ENCODE data around the gene PUM2. TPM values are rescaled to one million over a fixed set of nuclear protein-coding genes. Genes with fewer than 3 reads are reported as not detected.

The PUM2 gene
- total RNA-seq, 1 donor from 2014 or later, result 74.2 TPM

DNA sequence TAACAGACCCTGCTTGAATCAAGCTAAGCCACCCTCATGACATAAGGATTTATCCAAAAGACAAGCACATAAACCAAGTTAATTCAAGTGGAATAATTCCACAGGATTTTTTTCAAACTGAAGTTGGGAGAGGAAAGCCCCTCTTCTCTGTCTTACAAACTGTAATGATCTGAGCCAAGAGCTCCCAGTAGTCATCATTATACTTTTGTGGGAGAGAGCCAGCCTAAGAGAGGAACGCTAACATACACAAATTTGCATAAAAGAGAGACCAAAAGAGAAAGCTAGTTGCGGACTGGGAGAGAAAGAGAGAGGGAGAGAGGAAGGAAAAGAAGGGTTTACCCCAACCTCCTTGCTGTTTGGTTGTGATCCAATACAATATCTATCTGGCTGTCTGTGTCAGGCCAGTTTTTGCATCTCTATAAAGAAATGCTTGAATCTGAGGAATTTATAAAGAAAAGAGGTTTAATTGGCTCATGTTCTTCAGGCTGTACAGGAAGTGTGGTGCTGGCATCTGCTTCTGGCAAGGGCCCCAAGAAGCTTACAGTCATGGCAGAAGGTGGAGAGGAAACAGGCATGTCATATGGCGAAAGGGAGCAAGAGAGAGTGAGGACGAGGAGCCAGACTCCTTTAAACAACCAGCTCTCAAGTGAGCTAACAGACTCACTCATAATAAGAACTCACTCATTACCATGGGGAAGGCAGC, 20.8 kb upstream of the PUM2 start:
- DNase-seq (ENCODE audit: low spot score), result peak; percentile 12

DNA sequence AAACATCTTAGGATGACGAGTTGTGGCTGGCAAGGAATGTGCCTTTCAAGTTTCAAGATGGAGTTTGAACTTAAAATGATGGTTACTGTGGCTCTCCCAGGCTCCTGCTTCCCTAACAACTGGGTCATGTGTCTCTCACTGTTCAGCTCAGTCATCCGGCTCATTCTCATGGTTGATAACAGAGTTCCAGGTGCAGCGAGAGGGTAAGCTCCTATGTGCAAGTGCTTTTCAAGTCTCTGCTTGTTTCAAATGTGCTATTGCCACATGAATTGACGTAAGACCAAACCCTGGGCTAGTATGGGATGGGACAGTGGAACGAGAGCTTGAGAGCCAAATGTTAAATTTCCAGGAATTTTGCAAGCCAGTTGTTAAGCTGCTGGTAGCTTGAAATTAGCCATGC, 19.5 kb upstream of the PUM2 start:
- DNase-seq (ENCODE audit: low spot score), result no peak

DNA sequence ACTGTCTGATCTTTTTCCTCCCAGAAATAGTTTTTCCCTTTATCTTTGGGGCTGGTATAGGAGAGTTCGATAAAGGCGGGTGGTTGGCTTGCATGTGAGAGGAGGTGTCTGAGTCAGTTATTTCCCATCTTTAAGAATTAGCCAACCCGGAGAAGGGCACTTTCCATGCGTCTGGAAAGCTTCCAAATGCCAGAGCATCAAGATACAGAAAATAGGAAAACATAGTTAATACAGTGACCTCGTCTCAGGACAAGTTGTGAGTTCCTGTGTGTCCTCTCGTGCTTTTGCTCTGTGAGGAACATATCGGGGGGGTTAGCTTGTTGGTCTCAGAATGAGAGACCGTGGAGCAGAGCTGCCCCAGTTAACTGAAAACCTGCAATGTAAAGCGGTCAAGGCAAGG, 18.7 kb upstream of the PUM2 start:
- DNase-seq (ENCODE audit: low spot score), result peak; percentile 22

DNA sequence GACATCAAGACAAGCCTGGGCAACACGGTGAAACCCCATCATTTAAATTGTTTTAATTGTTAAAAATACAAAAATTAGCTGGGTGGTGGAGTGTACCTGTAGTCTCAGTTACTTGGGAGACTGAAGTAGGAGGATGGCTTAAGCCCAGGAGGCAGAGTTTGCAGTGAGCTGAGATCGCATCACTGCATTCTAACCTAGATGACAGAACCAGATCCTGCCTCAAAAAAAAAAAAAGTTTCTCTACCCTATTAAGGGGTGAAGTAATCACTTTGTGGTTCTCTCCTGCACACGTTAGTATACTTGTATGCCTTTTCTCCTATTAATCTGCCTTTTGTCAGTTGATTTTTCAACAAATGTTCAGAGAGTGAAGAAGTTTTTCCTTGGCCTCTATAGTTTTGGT, 18.1 kb upstream of the PUM2 start:
- DNase-seq (ENCODE audit: low spot score), result peak; percentile 24

DNA sequence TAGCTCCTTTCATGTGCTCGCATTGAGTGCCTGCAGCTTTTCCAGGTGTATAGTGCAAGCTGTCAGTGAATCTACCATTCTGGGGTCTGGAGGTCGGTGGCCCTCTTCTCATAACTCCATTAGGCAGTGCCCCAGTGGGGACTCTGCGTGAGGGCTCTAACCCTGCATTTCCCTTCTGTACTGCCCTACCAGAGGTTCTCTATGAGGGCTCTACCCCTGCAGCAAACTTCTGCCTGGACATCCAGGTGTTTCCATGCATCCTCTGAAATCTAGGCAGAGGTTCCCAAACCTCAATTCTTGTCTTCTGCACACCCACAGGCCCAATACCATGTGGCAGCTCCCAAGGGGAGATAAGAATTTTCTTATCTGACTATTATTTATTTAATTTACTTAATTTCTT, 17.3 kb upstream of the PUM2 start:
- peak; percentile 24 for DNase-seq (ENCODE audit: low spot score)

DNA sequence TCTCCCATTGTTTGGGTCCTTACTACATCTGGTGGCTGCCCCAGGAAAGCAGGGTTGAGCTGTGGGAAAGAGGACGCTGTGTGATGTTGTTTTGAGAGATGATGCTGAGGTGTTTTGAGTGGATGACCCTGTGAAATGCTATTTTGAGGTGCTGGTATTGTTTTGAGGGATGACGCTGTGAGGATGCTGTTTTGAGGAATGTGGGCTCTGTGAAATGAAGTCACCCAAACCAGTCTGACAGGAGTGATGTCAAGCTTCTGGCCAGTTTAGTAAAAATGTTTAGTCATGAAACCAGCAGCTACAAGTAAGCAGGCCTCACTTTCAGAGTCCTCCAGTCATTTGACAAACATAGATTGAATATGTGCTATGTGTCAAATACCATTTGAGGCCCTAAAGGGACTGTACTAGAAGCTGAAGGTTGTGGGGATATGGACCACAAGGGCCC, 16.1 kb upstream of the PUM2 start:
- no peak for DNase-seq (ENCODE audit: low spot score)

DNA sequence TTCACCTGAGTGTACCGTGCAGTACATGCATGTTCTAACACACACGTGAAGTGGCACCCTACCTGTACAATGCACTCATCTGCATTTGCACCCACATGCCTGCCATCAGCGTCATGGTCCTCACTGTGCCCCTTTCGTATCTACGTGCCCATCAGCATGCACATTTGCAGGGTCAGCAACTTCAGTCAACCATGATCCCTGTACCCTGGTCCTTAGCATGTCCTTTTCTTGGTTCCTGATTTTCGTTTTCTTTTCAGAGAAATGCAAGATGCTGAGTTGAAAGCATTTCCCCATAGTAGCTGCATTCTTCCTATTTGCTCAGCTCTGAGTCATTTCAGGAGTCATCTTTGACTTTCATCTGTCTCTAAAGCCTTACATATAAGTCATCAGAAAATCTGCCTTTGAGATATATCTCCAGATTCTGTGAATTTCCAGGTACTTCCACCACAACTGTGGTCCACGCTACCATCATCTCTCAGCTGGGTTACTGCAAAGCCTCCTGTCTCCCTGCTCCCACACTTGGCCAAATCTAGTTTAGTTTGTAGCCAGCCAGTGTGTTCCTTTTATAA, 14.7 kb upstream of the PUM2 start:
- DNase-seq (ENCODE audit: low spot score), result no peak

DNA sequence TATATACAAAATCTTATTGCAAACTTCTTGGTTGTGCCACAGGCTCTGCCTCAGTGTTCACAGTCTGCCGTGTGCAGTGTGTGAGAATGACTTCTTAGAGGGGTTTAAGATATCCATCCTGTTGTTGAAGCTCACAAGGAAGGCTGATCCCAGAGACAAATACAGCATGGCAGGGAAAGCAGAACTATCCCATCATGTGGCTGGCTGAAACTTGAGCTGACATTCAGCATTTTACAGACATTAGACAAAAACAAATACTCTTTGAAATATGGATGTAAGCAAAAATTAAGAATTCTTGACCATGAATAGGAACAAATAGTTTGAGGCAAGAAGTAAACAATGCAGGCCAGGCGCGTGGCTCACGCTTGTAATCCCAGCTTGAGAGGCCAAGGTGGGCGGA, 12.9 kb upstream of the PUM2 start:
- no peak for DNase-seq (ENCODE audit: low spot score)

DNA sequence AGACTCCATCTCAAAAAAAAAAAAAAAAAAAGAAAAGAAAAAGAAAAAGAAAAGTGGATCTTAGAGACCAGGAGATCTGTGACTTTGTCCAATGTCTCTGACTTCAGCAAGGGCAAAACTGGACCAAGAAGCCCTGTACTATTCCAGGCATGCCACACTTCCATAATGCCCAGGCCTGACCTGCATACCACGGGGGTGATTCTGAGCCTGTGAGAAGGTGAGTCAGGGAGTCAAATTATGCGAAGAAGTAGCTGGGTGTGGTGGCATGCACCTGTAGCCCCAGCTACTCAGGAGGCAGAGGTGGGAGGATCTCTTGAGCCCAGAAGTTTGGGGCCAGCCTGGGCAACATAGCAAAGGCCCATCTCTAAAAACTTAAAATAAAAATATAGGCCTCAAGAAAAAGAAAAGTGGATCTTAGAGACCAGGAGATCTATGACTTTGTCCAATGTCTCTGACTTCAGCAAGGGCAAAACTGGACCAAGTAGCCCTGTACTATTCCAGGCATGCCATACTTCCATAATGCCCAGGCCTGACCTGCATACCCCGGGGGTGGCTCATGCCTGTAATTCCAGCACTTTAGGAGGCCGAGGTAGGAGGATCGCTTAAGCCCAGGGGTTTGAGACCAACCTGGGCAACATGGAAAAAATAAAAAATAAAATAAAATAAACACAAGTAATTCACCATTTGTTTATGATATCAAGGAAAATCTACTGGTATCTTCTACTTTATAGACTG, 12.2 kb upstream of the PUM2 start:
- DNase-seq (ENCODE audit: low spot score), result no peak

DNA sequence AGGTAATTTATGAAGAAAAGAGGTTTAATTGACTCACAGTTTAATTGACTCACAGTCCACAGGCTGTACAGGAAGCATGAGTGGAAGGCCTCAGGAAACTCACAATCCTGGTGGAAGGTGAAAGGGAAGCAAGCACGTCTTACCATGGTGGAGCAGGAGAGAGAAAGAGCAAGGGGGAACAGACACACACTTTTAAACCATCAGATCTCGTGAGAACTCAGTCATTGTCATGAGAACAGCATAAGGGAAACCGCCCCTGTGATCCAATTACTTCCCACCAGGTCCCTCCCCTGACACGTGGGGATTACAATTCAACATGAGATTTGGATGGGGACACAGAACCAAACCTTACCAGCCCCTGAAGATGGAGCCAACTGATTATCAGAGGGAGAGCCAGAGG, 11.2 kb upstream of the PUM2 start:
- DNase-seq (ENCODE audit: low spot score), result no peak

DNA sequence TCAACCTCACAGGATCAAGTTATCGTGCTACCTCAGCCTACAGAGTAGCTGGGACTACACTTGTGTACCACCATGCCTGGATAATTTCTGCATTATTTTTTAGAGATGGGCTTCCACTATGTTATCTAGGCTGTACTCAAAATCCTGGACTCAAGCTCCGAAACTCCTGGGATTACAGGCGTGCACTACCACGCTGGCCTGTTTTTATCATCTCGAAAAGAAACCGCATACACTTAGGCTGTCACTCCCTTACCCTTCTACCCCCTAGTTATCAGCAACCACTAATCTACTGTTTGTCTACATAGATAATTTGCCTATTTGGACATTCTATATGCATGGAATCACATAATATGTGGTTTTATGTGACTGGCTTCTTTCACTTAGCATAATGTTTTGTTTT, 8.5 kb upstream of the PUM2 start:
- no peak for DNase-seq (ENCODE audit: low spot score)

DNA sequence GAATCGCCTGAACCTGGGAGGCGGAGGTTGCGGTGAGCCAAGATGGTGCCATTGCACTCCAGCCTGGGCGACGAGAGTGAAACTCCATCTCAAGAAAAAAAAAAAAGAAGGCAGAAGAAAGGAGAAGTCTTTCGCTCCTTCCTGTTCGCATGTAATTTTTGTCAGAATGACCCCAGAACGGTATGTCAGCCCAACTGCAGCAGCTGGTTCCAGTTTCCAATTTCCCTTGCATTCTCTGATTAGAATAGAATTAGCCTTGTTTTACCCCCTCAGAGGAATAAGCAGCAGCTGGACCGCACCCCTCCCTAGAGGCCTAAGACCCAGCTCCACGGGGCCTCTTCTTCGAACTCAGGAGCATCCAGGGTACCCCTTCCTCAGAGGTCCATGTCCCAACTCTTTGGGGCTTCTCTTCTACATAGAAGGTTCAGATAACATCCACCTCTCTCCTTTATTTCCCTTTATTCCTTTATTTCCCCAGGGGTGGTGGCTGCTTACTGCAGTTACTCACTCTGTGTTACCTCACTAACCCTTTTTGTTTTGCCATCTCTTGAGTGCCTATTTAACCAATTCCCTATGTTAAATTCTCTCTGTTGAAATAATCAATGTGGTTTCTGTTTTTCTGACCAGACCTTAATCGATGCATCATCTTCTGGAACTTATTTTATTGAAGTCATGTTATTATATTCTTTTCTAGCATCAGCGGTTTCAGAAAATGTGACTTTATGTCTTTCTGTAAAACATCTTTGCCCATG, 7.2 kb upstream of the PUM2 start:
- DNase-seq (ENCODE audit: low spot score), result no peak

DNA sequence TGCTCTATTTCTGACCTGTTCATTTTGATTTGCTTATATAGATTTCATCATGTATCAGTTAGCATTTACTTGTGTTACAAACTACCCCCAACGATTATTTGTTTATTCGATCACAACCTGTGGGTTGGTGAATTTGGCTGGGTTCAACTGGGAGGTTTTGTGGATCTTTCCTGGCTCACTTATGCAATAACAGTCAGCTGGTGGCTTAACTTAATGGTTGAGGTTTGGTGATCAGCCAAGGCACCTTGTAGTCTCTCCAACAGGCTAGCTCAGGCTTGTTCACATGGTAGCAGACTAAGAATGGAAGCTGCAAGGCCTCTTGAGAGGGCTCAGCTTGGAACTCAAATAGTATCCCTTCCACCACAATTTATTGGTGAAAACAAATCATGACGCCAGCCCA, 5.4 kb upstream of the PUM2 start:
- no peak for DNase-seq (ENCODE audit: low spot score)

DNA sequence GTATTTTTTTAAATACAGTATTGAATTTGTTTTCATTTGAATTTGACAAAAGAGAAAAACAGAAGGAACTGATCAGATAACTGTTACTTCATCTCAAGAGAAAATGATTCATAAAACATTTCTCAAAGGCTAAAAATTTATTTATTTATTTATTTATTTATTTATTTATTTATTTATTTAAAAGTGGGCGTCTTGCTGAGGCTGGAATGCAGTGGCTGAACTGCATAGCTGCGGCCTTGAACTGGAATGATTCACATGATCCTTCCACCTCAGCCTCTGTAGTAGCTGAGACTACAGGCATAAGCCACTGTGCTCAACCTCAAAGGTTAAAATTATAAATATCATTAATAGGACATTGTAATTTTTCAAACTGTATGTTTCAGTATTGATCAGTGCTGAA, 4.5 kb upstream of the PUM2 start:
- no peak for DNase-seq (ENCODE audit: low spot score)

DNA sequence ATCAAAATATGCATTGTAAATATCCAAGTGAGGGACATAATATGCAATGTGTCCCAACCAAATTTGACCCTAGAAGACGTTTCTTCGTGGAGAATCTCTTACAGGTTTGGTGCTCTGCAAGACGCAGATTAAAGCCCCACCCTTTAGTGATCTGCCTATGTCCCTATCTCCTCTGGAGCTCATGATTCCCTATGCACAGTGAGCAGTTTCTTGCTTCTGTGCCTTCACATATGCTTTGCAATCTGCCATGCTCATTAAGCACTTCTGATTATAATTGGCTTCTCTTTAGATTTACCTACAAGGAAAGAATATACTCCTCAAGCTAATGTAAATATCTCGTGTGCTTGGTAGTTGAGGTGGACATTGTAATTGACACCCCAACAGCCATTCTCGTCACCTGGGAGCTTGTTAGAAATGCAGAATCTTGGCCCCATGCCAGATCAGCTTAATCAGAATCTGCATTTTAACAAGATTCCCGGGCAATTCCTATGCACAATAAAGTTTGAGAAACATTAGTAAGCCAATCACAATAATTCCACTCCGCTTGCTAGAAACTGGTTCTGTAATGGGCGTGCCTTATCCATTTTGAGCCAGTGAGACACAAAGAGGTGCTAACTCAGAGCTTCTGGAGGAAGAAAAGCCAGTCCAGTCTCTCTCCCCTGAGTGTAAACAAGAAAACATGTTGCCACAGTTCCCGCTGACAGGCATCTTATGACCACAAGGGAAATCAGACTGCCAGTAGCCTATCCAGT, 2.8 kb upstream of the PUM2 start:
- DNase-seq (ENCODE audit: low spot score), result no peak

DNA sequence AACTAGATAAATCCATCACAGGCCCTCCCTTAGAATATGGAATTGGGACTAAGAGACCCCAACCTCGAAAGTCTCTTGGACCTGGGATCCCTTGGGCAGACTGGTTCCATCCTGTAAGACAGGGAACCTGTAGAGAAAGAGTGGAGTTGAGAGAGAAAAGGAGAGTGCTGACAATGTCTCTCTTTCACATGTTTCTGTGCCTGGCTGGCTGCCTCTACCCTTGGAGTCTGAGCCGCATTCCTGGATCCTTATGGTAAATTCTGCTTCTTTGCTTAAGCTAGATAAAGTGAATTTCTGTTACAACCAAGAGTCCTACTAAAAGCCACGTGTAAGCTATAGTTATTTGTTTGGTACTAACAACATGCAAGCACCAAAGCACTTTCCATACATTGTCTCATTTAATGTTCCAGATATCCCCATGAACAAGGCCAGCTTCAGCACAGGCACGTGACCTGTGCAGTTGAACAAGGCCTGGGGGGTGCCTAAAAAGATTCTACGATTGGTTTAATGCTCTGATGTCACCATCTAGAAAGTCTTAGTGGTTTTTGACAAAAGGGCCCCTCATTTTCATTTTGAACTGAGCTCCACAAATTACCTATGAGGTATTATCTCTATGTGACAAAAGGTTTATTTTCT, 2.1 kb upstream of the PUM2 start:
- no peak for DNase-seq (ENCODE audit: low spot score)

DNA sequence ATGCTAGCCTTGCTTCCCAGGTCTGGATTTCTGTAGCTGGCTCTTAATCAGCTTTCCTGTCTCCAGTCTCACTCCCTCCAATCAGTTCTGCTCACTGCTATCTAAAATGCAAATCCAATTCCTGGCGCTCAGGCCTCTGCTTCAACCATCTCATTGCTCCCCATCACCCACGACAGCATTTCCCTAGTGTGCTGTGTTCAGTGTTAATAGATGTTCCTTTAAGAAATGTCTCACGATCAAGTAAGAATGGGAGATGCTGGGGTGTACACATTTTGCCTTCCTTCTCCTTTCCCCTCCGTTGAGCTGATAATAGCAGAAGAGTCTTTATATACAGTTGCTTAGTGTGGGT, 1.6 kb upstream of the PUM2 start:
- no peak for DNase-seq (ENCODE audit: low spot score)

DNA sequence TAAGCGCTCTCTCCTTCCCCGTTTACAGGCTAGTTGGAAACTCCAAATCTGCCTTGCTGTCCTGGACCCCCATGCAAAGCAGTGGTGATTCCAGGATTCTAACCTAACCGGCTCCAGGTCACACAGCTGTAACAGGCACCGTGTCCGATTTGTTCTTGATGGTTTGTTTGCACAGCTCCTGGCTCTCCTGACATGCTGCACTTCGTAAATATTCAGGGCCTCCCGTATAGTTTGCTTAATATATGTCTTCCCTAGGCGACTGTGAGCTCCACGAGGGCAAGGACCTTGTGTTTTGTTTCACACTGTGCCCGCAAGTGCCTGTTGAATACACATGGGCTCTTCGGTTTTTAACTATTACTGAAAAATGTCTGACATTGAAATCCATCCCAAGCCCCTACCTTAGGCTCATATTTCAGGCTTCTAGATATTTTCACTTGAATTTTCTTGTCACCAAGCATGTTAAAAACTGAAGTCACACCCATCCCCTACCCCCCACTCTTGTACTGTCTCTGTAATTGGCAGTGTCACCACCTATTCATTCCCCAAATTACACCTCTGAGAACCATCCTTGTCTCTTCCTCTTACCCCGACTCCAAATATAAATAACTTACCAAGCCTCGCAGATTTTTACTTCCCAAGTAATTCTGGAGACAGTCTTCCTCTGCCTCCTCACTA, 1.0 kb upstream of the PUM2 start:
- no peak for DNase-seq (ENCODE audit: low spot score)

DNA sequence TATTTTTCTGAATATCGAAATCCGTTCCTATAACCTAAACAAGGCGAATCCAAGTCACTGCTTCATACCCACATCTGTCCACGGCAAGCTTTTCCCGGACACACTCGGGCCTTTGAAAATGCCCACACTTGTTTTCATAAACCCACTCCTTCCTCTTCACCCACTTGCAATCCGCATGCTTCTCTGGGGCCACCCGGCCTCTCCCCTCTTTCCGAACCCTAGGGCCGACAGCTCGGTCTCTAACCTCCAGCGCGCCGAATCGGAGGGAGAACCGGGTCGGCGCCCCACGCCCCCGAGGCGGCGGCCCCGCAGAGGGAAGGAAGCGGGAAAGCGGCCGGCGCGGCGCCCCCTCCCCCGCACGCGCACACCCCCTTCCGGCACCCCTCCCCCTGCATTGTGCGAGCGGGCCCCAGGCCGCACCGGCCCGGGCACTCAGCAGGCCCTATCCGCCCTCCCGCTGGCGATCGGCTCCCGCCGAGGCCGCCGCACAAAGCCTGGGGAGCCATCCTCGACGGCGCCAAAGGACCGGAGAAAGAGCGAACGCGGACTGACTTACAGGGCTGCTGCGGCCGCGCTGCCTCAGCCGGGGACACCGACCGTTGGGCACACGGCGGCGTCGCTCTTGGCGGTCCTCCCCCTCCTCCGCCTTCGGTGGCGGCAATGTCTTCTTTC, 467 bp downstream of the PUM2 start:
- peak; percentile 90 for DNase-seq (ENCODE audit: low spot score)

DNA sequence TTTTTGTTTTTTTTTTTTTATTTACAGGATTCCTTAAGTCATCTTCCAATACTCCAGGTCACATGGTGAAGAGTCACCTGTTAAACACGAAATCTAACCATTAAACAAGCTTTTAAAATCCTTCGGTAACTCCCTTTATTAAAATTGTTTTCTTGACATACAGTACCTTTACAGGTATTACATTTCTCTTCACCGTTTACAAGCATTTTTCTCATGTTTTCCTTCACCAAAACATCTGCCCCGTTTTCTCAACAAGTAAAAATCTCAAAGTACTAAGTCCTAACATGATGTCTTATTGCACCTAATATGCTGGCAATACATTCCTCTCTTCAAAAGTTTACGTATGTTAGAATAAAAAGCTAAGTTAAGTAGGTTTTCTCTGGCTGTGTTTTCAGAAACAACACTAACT, 1.1 kb downstream of the PUM2 start:
- no peak for DNase-seq (ENCODE audit: low spot score)
